ENCODE data around the gene ADARB2. TPM values are rescaled to one million over a fixed set of nuclear protein-coding genes. Genes with fewer than 3 reads are reported as not detected.
A peak's percentile ranks its signal among the peaks of the same experiment; 100 is the strongest.

The ADARB2 gene
- total and polyA plus RNA-seq, 2 experiments from 2014 or later, result 1.6 to 3.1 TPM

DNA sequence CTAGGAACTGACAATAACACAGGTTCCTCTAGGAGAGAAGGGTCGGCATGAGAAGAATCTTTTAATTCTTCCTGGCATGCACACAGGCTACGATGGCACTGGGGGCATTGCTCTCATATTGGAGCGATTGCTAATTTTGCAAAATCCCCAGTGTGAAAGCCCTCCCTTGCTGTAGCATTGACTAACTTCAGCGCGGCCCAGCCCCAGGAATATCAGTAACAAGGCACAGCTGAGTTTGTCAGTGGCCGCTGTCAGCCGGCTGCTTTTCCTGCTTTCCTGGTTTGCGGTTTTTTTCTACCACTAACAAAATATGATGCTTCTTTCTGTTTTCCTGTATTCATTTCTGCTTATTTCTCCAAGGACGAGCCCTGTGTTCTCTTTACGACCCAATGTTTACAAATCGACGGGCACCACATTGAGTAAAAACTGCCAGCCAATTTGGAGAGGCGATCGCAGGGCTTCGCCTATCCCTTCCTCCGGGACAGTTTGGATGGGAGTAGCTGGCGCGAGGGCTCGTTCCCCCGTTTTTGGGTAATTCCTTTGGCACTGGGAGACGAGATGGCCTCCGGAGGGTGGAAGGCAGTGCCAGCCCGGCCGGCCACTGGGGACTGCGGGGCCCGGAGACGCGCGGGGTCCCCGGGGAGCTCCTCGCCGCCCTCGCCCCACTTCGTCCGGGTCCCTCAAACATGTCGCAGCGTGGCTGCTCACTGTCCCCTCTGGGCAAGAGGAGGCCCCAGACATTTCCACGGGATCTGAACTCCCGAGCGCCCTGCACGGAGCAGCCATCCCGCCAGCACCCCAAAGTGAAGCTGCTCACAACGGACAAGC lies 967 bp downstream of the ADARB2 start:
- Histone ChIP-seq H3K9me3 (ENCODE audit: low read depth) (no peaks in the 10 kb centered on the region), H3K27me3 (peaks cover 58% of the 10 kb centered on the region), H3K4me3 (peak overlapping the region; percentile 36), H3K4me1 (ENCODE audit: low read depth) (peaks cover 22% of the 10 kb centered on the region), H3K36me3 (no peaks in the 10 kb centered on the region), H3K27ac (no peak overlapping the region)
- peak in 1 of 2 donors; percentile 36 for DNase-seq (ENCODE audit: low read depth in 1 of 2, low spot score in 1 of 2)
- TF ChIP-seq, protein P1, sequence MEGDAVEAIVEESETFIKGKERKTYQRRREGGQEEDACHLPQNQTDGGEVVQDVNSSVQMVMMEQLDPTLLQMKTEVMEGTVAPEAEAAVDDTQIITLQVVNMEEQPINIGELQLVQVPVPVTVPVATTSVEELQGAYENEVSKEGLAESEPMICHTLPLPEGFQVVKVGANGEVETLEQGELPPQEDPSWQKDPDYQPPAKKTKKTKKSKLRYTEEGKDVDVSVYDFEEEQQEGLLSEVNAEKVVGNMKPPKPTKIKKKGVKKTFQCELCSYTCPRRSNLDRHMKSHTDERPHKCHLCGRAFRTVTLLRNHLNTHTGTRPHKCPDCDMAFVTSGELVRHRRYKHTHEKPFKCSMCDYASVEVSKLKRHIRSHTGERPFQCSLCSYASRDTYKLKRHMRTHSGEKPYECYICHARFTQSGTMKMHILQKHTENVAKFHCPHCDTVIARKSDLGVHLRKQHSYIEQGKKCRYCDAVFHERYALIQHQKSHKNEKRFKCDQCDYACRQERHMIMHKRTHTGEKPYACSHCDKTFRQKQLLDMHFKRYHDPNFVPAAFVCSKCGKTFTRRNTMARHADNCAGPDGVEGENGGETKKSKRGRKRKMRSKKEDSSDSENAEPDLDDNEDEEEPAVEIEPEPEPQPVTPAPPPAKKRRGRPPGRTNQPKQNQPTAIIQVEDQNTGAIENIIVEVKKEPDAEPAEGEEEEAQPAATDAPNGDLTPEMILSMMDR (IDR thresholded peaks at IDR 0.05; ENCODE audit: low read depth, low read length), result no peak

- H3K27ac ChIP-seq, result no peak overlapping the region
- H3K4me1 ChIP-seq (ENCODE audit: low read depth), result peaks cover 22% of the 10 kb centered on the region
- peaks cover 50% of the 10 kb centered on the region for H3K27me3 ChIP-seq
- no peaks in the 10 kb centered on the region for H3K36me3 ChIP-seq
- H3K9me3 ChIP-seq (ENCODE audit: low read depth), result no peaks in the 10 kb centered on the region
- no peak overlapping the region for H3K4me3 ChIP-seq
- TF ChIP-seq, protein P1 (IDR thresholded peaks at IDR 0.05; ENCODE audit: low read depth, low read length), result no peak
- DNase-seq (ENCODE audit: low read depth in 1 of 2, low spot score in 1 of 2), result no peak
These were observed 1.8 kb downstream of the ADARB2 start for GRCh38 chr10:1735562-1735961.

GRCh38 chr10:1734288-1734687 lies 3.0 kb downstream of the ADARB2 start:
- Histone ChIP-seq H3K4me1 (ENCODE audit: low read depth) (peaks cover 22% of the 10 kb centered on the region), H3K4me3 (no peak overlapping the region), H3K27me3 (peaks cover 38% of the 10 kb centered on the region)

GRCh38 chr10:1733720-1734119 lies 3.6 kb downstream of the ADARB2 start:
- H3K27me3 ChIP-seq, result peaks cover 35% of the 10 kb centered on the region
- no peak overlapping the region for H3K27ac ChIP-seq

More at GRCh38 chr10:1734288-1734687, 3.0 kb downstream of the ADARB2 start:
- no peaks in the 10 kb centered on the region for H3K36me3 ChIP-seq
- H3K9me3 ChIP-seq (ENCODE audit: low read depth), result no peaks in the 10 kb centered on the region
- TF ChIP-seq, protein P1 (IDR thresholded peaks at IDR 0.05; ENCODE audit: low read depth, low read length), result no peak
- H3K27ac ChIP-seq, result no peak overlapping the region
- no peak for DNase-seq (ENCODE audit: low read depth in 1 of 2, low spot score in 1 of 2)

DNA sequence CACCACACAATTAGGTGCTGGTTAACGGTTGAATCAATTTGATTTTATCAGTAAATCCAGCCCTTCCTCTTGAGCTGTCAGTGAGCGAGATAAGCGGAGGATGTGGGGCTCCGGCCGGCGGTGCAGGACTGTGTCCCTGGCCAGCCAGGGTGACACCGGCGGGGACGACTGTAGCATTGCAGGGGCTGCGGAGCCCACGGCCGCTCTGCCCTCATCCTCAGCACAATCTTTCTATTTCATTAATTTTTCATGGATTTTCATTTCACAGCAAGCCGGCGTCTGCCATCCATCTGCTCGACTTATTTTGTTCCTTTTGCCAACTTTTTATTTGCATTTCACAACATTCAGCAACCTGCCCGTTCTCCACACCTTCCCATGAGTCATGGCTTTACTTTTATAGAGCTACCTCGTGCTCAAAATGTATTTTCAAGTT lies 4.7 kb downstream of the ADARB2 start:
- H3K4me3 ChIP-seq, result no peak overlapping the region
- peaks cover 28% of the 10 kb centered on the region for H3K4me1 ChIP-seq (ENCODE audit: low read depth)
- peak in 1 of 2 donors; percentile 44 for DNase-seq (ENCODE audit: low read depth in 1 of 2, low spot score in 1 of 2)
- no peaks in the 10 kb centered on the region for H3K9me3 ChIP-seq (ENCODE audit: low read depth)
- H3K27ac ChIP-seq, result no peak overlapping the region
- no peaks in the 10 kb centered on the region for H3K36me3 ChIP-seq
- TF ChIP-seq, protein P1 (IDR thresholded peaks at IDR 0.05; ENCODE audit: low read depth, low read length), result no peak
- H3K27me3 ChIP-seq, result peaks cover 23% of the 10 kb centered on the region

More at GRCh38 chr10:1733720-1734119, 3.6 kb downstream of the ADARB2 start:
- DNase-seq (ENCODE audit: low read depth in 1 of 2, low spot score in 1 of 2), result no peak
- Histone ChIP-seq H3K4me3 (no peak overlapping the region), H3K36me3 (no peaks in the 10 kb centered on the region), H3K4me1 (ENCODE audit: low read depth) (peaks cover 25% of the 10 kb centered on the region), H3K9me3 (ENCODE audit: low read depth) (no peaks in the 10 kb centered on the region)
- TF ChIP-seq, protein P1 (IDR thresholded peaks at IDR 0.05; ENCODE audit: low read depth, low read length), result no peak
